Measurements from ENCODE around the gene PTPRG. TPM values are rescaled to one million over a fixed set of nuclear protein-coding genes. Genes with fewer than 3 reads are reported as not detected.

PTPRG gene
- total RNA-seq, 2 donors from 2014 or later: not detected

GRCh38 chr3:62046326-62046725 lies 485.0 kb downstream of the PTPRG start:
- Mint-ChIP-seq H3K36me3 (ENCODE audit: low read depth) (no peaks in the 10 kb centered on the region), H3K4me1 (no peaks in the 10 kb centered on the region), H3K4me3 (no peak overlapping the region), H3K27ac (no peak overlapping the region), H3K27me3 (no peaks in the 10 kb centered on the region), H3K9me3 (no peaks in the 10 kb centered on the region)
- no peak for ATAC-seq (replicated peaks)

GRCh38 chr3:62048577-62048976 lies 487.2 kb downstream of the PTPRG start:
- H3K27me3 Mint-ChIP-seq: no peaks in the 10 kb centered on the region
- H3K36me3 Mint-ChIP-seq (ENCODE audit: low read depth): no peaks in the 10 kb centered on the region
- H3K4me3 Mint-ChIP-seq: no peak overlapping the region
- no peak for ATAC-seq (replicated peaks)
- H3K27ac Mint-ChIP-seq: no peak overlapping the region
- H3K9me3 Mint-ChIP-seq: no peaks in the 10 kb centered on the region
- no peaks in the 10 kb centered on the region for H3K4me1 Mint-ChIP-seq

- no peak for ATAC-seq (replicated peaks)
- Mint-ChIP-seq H3K9me3 (no peaks in the 10 kb centered on the region), H3K36me3 (ENCODE audit: low read depth) (no peaks in the 10 kb centered on the region), H3K27ac (no peak overlapping the region), H3K4me1 (no peaks in the 10 kb centered on the region), H3K27me3 (no peaks in the 10 kb centered on the region), H3K4me3 (no peak overlapping the region)
Measured at GRCh38 chr3:62049033-62049432, 487.7 kb downstream of the PTPRG start.

GRCh38 chr3:62051506-62051905 lies 490.1 kb downstream of the PTPRG start:
- H3K27me3 Mint-ChIP-seq: no peaks in the 10 kb centered on the region
- no peak overlapping the region for H3K27ac Mint-ChIP-seq
- no peak for ATAC-seq (replicated peaks)
- no peaks in the 10 kb centered on the region for H3K9me3 Mint-ChIP-seq
- H3K4me1 Mint-ChIP-seq: no peaks in the 10 kb centered on the region
- H3K36me3 Mint-ChIP-seq (ENCODE audit: low read depth): no peaks in the 10 kb centered on the region
- no peak overlapping the region for H3K4me3 Mint-ChIP-seq

- H3K27ac Mint-ChIP-seq: no peak overlapping the region
- H3K4me1 Mint-ChIP-seq: no peaks in the 10 kb centered on the region
- peaks cover 3% of the 10 kb centered on the region for H3K9me3 Mint-ChIP-seq
- ATAC-seq (replicated peaks): no peak
- no peak overlapping the region for H3K4me3 Mint-ChIP-seq
- H3K27me3 Mint-ChIP-seq: no peaks in the 10 kb centered on the region
- no peaks in the 10 kb centered on the region for H3K36me3 Mint-ChIP-seq (ENCODE audit: low read depth)
Measured at GRCh38 chr3:62052331-62052730, 491.0 kb downstream of the PTPRG start.

GRCh38 chr3:62056658-62057057 lies 495.3 kb downstream of the PTPRG start:
- H3K4me1 Mint-ChIP-seq: no peaks in the 10 kb centered on the region
- ATAC-seq (replicated peaks): no peak
- H3K9me3 Mint-ChIP-seq: peaks cover 3% of the 10 kb centered on the region
- H3K4me3 Mint-ChIP-seq: no peak overlapping the region
- H3K27ac Mint-ChIP-seq: no peak overlapping the region
- no peaks in the 10 kb centered on the region for H3K27me3 Mint-ChIP-seq
- H3K36me3 Mint-ChIP-seq (ENCODE audit: low read depth): no peaks in the 10 kb centered on the region

- no peak for ATAC-seq (replicated peaks)
- Mint-ChIP-seq H3K27me3 (no peaks in the 10 kb centered on the region), H3K4me3 (no peak overlapping the region), H3K4me1 (no peaks in the 10 kb centered on the region), H3K36me3 (ENCODE audit: low read depth) (no peaks in the 10 kb centered on the region), H3K27ac (no peak overlapping the region), H3K9me3 (peaks cover 3% of the 10 kb centered on the region)
Measured at GRCh38 chr3:62057339-62058047, 496.1 kb downstream of the PTPRG start.

GRCh38 chr3:62065985-62066693 lies 504.8 kb downstream of the PTPRG start:
- no peaks in the 10 kb centered on the region for H3K9me3 Mint-ChIP-seq
- H3K36me3 Mint-ChIP-seq (ENCODE audit: low read depth): no peaks in the 10 kb centered on the region
- no peaks in the 10 kb centered on the region for H3K4me1 Mint-ChIP-seq
- ATAC-seq (replicated peaks): no peak
- H3K27ac Mint-ChIP-seq: no peak overlapping the region
- H3K27me3 Mint-ChIP-seq: peaks cover 3% of the 10 kb centered on the region
- no peak overlapping the region for H3K4me3 Mint-ChIP-seq

GRCh38 chr3:62068337-62068736 lies 507.0 kb downstream of the PTPRG start:
- ATAC-seq (replicated peaks): no peak
- Mint-ChIP-seq H3K9me3 (no peaks in the 10 kb centered on the region), H3K27ac (no peak overlapping the region), H3K27me3 (peaks cover 4% of the 10 kb centered on the region), H3K4me1 (no peaks in the 10 kb centered on the region), H3K4me3 (no peak overlapping the region), H3K36me3 (ENCODE audit: low read depth) (no peaks in the 10 kb centered on the region)

- H3K4me1 Mint-ChIP-seq: no peaks in the 10 kb centered on the region
- no peak overlapping the region for H3K4me3 Mint-ChIP-seq
- no peak for ATAC-seq (replicated peaks)
- H3K36me3 Mint-ChIP-seq (ENCODE audit: low read depth): no peaks in the 10 kb centered on the region
- peaks cover 4% of the 10 kb centered on the region for H3K27me3 Mint-ChIP-seq
- no peaks in the 10 kb centered on the region for H3K9me3 Mint-ChIP-seq
- no peak overlapping the region for H3K27ac Mint-ChIP-seq
Measured at GRCh38 chr3:62070891-62071290, 509.5 kb downstream of the PTPRG start.

- no peak for ATAC-seq (replicated peaks)
- H3K27me3 Mint-ChIP-seq: peaks cover 4% of the 10 kb centered on the region
- H3K4me1 Mint-ChIP-seq: no peaks in the 10 kb centered on the region
- no peaks in the 10 kb centered on the region for H3K36me3 Mint-ChIP-seq (ENCODE audit: low read depth)
- H3K4me3 Mint-ChIP-seq: no peak overlapping the region
- no peaks in the 10 kb centered on the region for H3K9me3 Mint-ChIP-seq
- H3K27ac Mint-ChIP-seq: no peak overlapping the region
Measured at GRCh38 chr3:62073038-62073437, 511.7 kb downstream of the PTPRG start.

- Mint-ChIP-seq H3K9me3 (no peaks in the 10 kb centered on the region), H3K4me1 (no peaks in the 10 kb centered on the region), H3K4me3 (no peak overlapping the region), H3K36me3 (ENCODE audit: low read depth) (no peaks in the 10 kb centered on the region), H3K27me3 (peaks cover 3% of the 10 kb centered on the region), H3K27ac (no peak overlapping the region)
- no peak for ATAC-seq (replicated peaks)
Measured at GRCh38 chr3:62084558-62084957, 523.2 kb downstream of the PTPRG start.

GRCh38 chr3:62088472-62089104 lies 527.2 kb downstream of the PTPRG start:
- no peaks in the 10 kb centered on the region for H3K36me3 Mint-ChIP-seq (ENCODE audit: low read depth)
- H3K27ac Mint-ChIP-seq: no peak overlapping the region
- peaks cover 9% of the 10 kb centered on the region for H3K27me3 Mint-ChIP-seq
- no peak for ATAC-seq (replicated peaks)
- no peaks in the 10 kb centered on the region for H3K9me3 Mint-ChIP-seq
- no peaks in the 10 kb centered on the region for H3K4me1 Mint-ChIP-seq
- no peak overlapping the region for H3K4me3 Mint-ChIP-seq

- no peak for ATAC-seq (replicated peaks)
- Mint-ChIP-seq H3K9me3 (no peaks in the 10 kb centered on the region), H3K36me3 (ENCODE audit: low read depth) (no peaks in the 10 kb centered on the region), H3K27me3 (peaks cover 9% of the 10 kb centered on the region), H3K4me1 (no peaks in the 10 kb centered on the region), H3K4me3 (no peak overlapping the region), H3K27ac (no peak overlapping the region)
Measured at GRCh38 chr3:62090066-62090465, 528.7 kb downstream of the PTPRG start.

GRCh38 chr3:62090519-62090918 lies 529.1 kb downstream of the PTPRG start:
- Mint-ChIP-seq H3K27me3 (peaks cover 9% of the 10 kb centered on the region), H3K4me3 (no peak overlapping the region), H3K36me3 (ENCODE audit: low read depth) (no peaks in the 10 kb centered on the region), H3K4me1 (no peaks in the 10 kb centered on the region), H3K27ac (no peak overlapping the region), H3K9me3 (no peaks in the 10 kb centered on the region)
- ATAC-seq (replicated peaks): no peak
